Gastroesophageal sphincter (tissue), 3 donors: ENCODE measurements around the gene UVSSA.

Experiments used
- EP300 ChIP-seq: sonication (generic); formaldehyde crosslinking; IDR thresholded peaks from one replicate; pipeline ENCODE4 v1.6.1; 2017; ENCODE audit warnings: antibody characterized with exemption, mild to moderate bottlenecking
- POLR2A ChIP-seq, 2 donors: fragments of 450-650 bp; IDR thresholded peaks; one replicate each; pipeline ENCODE4 v1.6.1; 2017; ENCODE audit warnings: antibody characterized with exemption in 2 of 2, mild to moderate bottlenecking in 2 of 2, moderate library complexity in 1 of 2
- POLR2AphosphoS5 ChIP-seq: sonication (generic); formaldehyde crosslinking; IDR thresholded peaks from one replicate; pipeline ENCODE4 v1.6.1; 2017; ENCODE audit warnings: antibody characterized with exemption
- TF ChIP-seq, protein P1 (sequence below), 4 experiments: fragments of 200-600 bp in 2 of 4; fragments of 450-650 bp in 2 of 4; sonication (generic) in 1 of 4; IDR thresholded peaks; one replicate each; pipeline ENCODE4 v1.5.1; 2017 to 2019; ENCODE audit warnings: antibody characterized with exemption in 4 of 4, mild to moderate bottlenecking in 2 of 4, moderate library complexity in 2 of 4

DNA sequence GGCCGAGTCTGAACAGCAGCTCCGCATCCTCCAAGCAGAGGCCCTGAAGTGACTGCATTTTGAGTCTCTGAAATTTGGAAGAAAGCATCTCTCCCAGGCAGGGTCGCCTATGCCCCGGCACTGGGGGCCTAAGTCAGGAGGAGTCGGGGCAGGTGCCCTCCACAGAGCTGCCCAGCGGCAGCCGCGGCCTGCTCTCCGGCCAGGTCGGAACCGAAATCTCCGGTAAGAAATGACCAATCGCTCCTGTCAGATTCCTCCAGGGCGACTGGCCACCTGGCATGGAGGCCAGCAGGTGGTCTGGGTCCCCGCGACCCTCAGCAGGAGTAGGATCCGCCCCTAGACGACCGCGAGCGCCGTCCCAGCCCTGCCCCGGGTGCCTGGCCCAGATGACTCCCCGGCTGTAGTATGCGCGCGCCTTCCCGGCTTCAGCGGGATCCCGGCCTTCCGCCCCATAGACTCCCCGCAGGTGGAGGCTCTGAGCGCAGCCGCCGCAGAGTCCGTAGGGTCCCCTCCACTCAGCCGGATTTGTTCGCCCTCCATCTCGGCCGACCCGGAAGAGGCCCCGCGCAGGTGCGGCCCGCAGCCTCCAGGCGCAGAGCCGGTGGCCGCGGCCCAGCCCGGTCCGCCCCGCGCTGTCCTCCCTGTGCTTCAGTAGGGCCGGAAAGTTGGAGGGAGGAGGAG lies 57.7 kb downstream of the UVSSA start:
- TF ChIP-seq, protein P1, sequence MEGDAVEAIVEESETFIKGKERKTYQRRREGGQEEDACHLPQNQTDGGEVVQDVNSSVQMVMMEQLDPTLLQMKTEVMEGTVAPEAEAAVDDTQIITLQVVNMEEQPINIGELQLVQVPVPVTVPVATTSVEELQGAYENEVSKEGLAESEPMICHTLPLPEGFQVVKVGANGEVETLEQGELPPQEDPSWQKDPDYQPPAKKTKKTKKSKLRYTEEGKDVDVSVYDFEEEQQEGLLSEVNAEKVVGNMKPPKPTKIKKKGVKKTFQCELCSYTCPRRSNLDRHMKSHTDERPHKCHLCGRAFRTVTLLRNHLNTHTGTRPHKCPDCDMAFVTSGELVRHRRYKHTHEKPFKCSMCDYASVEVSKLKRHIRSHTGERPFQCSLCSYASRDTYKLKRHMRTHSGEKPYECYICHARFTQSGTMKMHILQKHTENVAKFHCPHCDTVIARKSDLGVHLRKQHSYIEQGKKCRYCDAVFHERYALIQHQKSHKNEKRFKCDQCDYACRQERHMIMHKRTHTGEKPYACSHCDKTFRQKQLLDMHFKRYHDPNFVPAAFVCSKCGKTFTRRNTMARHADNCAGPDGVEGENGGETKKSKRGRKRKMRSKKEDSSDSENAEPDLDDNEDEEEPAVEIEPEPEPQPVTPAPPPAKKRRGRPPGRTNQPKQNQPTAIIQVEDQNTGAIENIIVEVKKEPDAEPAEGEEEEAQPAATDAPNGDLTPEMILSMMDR (IDR thresholded peaks at IDR 0.05): no peak
- TF ChIP-seq POLR2AphosphoS5 (no peak), EP300 (no peak), POLR2A (IDR thresholded peaks at IDR 0.05) (no peak)
